Measurements from ENCODE around the gene ZNF239.
"Not testable (repeated sequence)": the region's sequence is repeated elsewhere in the genome, so short reads cannot be mapped to it uniquely, and the experiment has no call there.

DNA sequence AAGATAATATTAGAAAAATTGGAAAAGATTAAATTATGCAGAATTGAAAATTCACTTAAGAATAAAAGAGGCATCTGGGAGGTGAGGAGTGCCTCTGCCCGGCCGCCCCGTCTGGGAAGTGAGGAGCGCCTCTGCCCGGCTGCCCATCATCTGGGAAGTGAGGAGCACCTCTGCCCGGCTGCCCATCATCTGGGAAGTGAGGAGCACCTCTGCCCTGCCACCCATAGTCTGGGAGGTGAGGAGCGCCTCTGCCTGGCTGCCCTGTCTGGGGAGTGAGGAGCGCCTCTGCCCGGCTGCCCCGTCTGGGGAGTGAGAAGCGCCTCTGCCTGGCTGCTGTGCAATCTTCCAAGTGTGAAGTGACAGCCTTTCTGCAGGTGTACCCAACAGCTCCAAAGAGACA is 30.7 kb downstream of the ZNF239 start:
- TF ChIP-seq CTCF (IDR thresholded peaks at IDR 0.05; ENCODE audit: low read depth, low read length, poor library complexity, severe bottlenecking); EZH2phosphoT487 (IDR thresholded peaks at IDR 0.05; ENCODE audit: borderline replicate concordance, low read length): not testable (repeated sequence)

All from DOHH2 (cell line).